MM.1S (cell line): ENCODE results near the gene TRABD2B.

Experiments
- DNase-seq: peaks from one replicate; pipeline ENCODE4 v3.0.0-alpha.2; 2015
- H2AFZ ChIP-seq: fragments of 300-600 bp; sonication (generic); 2 replicates; pipeline ENCODE4 v1.6.0; 2016; ENCODE audit warnings: antibody characterized with exemption, low read length
- H3F3A ChIP-seq: fragments of 300-600 bp; sonication (generic); 2 replicates; pipeline ENCODE4 v1.6.1; 2016; ENCODE audit warnings: mild to moderate bottlenecking, antibody characterized with exemption, low read length, moderate library complexity, mixed read lengths; ENCODE audit not compliant: insufficient read depth
- H3K27ac ChIP-seq: fragments of 300-600 bp; sonication (generic); 2 replicates; pipeline ENCODE4 v1.5.1; 2016; ENCODE audit warnings: mild to moderate bottlenecking, low read length
- H3K27me3 ChIP-seq: fragments of 300-600 bp; sonication (generic); replicated peaks from 2 replicates; pipeline ENCODE4 v1.6.0; 2016; ENCODE audit warnings: low read length; ENCODE audit not compliant: insufficient read depth
- H3K36me3 ChIP-seq: fragments of 300-600 bp; sonication (generic); replicated peaks from 2 replicates; pipeline ENCODE4 v1.6.1; 2016; ENCODE audit warnings: mild to moderate bottlenecking, low read length, mixed read lengths; ENCODE audit not compliant: insufficient read depth
- H3K4me1 ChIP-seq: fragments of 300-600 bp; sonication (generic); 2 replicates; pipeline ENCODE4 v1.6.1; 2016; ENCODE audit warnings: low read length, mixed read lengths
- H3K4me2 ChIP-seq: fragments of 300-600 bp; sonication (generic); 2 replicates; pipeline ENCODE4 v1.6.0; 2016; ENCODE audit warnings: low read depth, low read length
- H3K4me3 ChIP-seq: fragments of 300-600 bp; sonication (generic); 2 replicates; pipeline ENCODE4 v1.5.1; 2016; ENCODE audit warnings: low read length, mixed read lengths
- H3K79me2 ChIP-seq: fragments of 300-600 bp; sonication (generic); 2 replicates; pipeline ENCODE4 v1.6.1; 2016; ENCODE audit warnings: mixed run types, low read length, mixed read lengths
- H3K9ac ChIP-seq: fragments of 300-600 bp; sonication (generic); 2 replicates; pipeline ENCODE4 v1.6.1; 2016; ENCODE audit warnings: low read length, mixed read lengths
- H3K9me2 ChIP-seq: fragments of 300-600 bp; sonication (generic); replicated peaks from 2 replicates; pipeline ENCODE4 v1.6.1; 2016; ENCODE audit warnings: mild to moderate bottlenecking, low read length, mixed read lengths; ENCODE audit not compliant: insufficient read depth
- H3K9me3 ChIP-seq: fragments of 300-600 bp; sonication (generic); replicated peaks from 2 replicates; pipeline ENCODE4 v1.6.1; 2016; ENCODE audit warnings: mild to moderate bottlenecking, low read length, mixed read lengths; ENCODE audit not compliant: insufficient read depth
- H4K20me1 ChIP-seq: fragments of 300-600 bp; sonication (generic); 2 replicates; pipeline ENCODE4 v1.6.1; 2016; ENCODE audit warnings: mild to moderate bottlenecking, low read length, moderate library complexity, mixed read lengths; ENCODE audit not compliant: insufficient read depth
- CTCF ChIP-seq: fragments of 300-600 bp; sonication (generic); IDR thresholded peaks from 2 replicates; pipeline ENCODE4 v1.5.1; 2016; ENCODE audit warnings: antibody characterized with exemption, low read length, mixed read lengths
- EZH2 ChIP-seq: fragments of 300-600 bp; sonication (generic); optimal IDR thresholded peaks from 2 replicates; pipeline ENCODE3; 2017; ENCODE audit warnings: low read depth, mild to moderate bottlenecking, antibody characterized with exemption, low read length, mixed read lengths
- EZH2phosphoT487 ChIP-seq: fragments of 300-600 bp; sonication (generic); IDR thresholded peaks from 2 replicates; pipeline ENCODE4 v1.6.1; 2018; ENCODE audit warnings: antibody characterized with exemption, low read length

TRABD2B gene

GRCh38 chr1:47912756-47913155 lies 84.4 kb downstream of the TRABD2B start:
- Histone ChIP-seq H3K4me1 (no peaks in the 10 kb centered on the region), H4K20me1 (no peaks in the 10 kb centered on the region), H3K9me2 (no peaks in the 10 kb centered on the region), H3K27ac (no peak overlapping the region), H3F3A (no peaks in the 10 kb centered on the region), H3K36me3 (no peaks in the 10 kb centered on the region), H3K9ac (no peak overlapping the region), H3K4me3 (no peak overlapping the region), H3K9me3 (no peaks in the 10 kb centered on the region), H3K4me2 (no peak overlapping the region), H2AFZ (no peak overlapping the region), H3K27me3 (no peaks in the 10 kb centered on the region), H3K79me2 (no peaks in the 10 kb centered on the region)
- TF ChIP-seq CTCF (no peak), EZH2phosphoT487 (no peak), EZH2 (no peak)
- no peak for DNase-seq

DNA sequence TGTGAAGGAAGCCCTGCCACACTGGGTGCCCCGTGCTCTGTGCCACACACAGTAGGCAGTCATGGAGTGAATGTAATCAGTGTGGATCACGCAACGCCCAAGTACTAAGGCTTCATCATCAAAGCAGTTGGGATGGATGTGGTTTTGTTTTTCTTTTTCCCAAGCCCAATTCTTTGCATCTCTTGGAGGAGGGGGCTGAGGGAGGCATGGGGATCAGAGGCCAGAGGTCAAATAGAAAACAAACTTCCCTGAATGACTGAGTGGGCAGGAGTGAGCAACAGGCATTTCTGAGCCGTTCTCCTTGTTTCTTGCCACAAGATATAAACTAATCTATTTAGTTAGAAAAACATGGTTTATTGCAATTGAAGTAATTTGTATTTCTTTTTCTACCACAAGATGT lies 85.3 kb downstream of the TRABD2B start:
- Histone ChIP-seq H3K9ac (no peak overlapping the region), H2AFZ (no peak overlapping the region), H3K4me2 (no peak overlapping the region), H4K20me1 (no peaks in the 10 kb centered on the region), H3K27me3 (no peaks in the 10 kb centered on the region), H3K79me2 (no peaks in the 10 kb centered on the region), H3F3A (no peaks in the 10 kb centered on the region), H3K4me1 (no peaks in the 10 kb centered on the region), H3K27ac (no peak overlapping the region), H3K9me3 (no peaks in the 10 kb centered on the region), H3K4me3 (no peak overlapping the region), H3K36me3 (no peaks in the 10 kb centered on the region), H3K9me2 (no peaks in the 10 kb centered on the region)
- TF ChIP-seq EZH2phosphoT487: no peak
- TF ChIP-seq CTCF: no peak
- TF ChIP-seq EZH2: no peak
- DNase-seq: no peak

- no peaks in the 10 kb centered on the region for H4K20me1 ChIP-seq
- H3K79me2 ChIP-seq: no peaks in the 10 kb centered on the region
- TF ChIP-seq EZH2 (no peak), EZH2phosphoT487 (no peak), CTCF (no peak)
- no peak overlapping the region for H3K27ac ChIP-seq
- no peak overlapping the region for H3K4me2 ChIP-seq
- no peak overlapping the region for H2AFZ ChIP-seq
- no peaks in the 10 kb centered on the region for H3K4me1 ChIP-seq
- H3K9ac ChIP-seq: no peak overlapping the region
- no peak overlapping the region for H3K4me3 ChIP-seq
- DNase-seq: no peak
- no peaks in the 10 kb centered on the region for H3K9me2 ChIP-seq
- no peaks in the 10 kb centered on the region for H3K27me3 ChIP-seq
- H3K9me3 ChIP-seq: no peaks in the 10 kb centered on the region
- H3F3A ChIP-seq: no peaks in the 10 kb centered on the region
- no peaks in the 10 kb centered on the region for H3K36me3 ChIP-seq
Observed at GRCh38 chr1:47911424-47911823, 85.8 kb downstream of the TRABD2B start.

DNA sequence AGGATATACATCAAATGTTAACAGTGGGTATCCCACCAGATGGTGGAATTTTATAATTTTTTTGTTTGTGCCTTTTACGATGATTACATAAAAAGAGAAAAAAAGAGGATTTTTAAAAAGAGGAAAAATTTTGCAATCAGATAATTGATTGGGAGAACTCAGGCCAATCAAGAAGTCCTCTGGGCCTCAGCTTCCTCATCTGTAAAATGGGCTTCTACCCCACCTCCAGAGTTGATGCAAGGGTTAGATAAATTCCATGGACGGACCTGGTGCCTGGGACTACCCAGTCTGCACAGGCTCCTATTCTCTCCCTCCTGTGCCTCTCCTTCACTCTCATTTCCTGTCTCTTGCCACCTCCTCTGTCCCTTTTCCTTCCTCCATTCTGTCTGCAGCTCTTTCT lies 88.9 kb downstream of the TRABD2B start:
- Histone ChIP-seq H2AFZ (no peak overlapping the region), H3K9ac (no peak overlapping the region), H3K9me2 (no peaks in the 10 kb centered on the region), H3K79me2 (no peaks in the 10 kb centered on the region), H3K4me1 (no peaks in the 10 kb centered on the region), H3K4me3 (no peak overlapping the region), H3K27me3 (no peaks in the 10 kb centered on the region), H3F3A (no peaks in the 10 kb centered on the region), H3K4me2 (no peak overlapping the region), H3K36me3 (no peaks in the 10 kb centered on the region), H3K9me3 (no peaks in the 10 kb centered on the region), H3K27ac (no peak overlapping the region), H4K20me1 (no peaks in the 10 kb centered on the region)
- TF ChIP-seq EZH2phosphoT487: no peak
- TF ChIP-seq EZH2: no peak
- TF ChIP-seq CTCF: no peak
- DNase-seq: no peak
